Glutamatergic neuron (in vitro differentiated cells): ENCODE results near the gene TIPARP. TPM values are rescaled to one million over a fixed set of nuclear protein-coding genes. Genes with fewer than 3 reads are reported as not detected.

Experiments used
- DNase-seq: peaks from one replicate; pipeline ENCODE4 v3.0.0; 2022
- H3K27ac Mint-ChIP-seq: one replicate; pipeline ENCODE4 v1.8.0; 2020; ENCODE audit warnings: mild to moderate bottlenecking, mixed read lengths, inconsistent platforms; ENCODE audit not compliant: unreplicated experiment
- H3K27me3 Mint-ChIP-seq: one replicate; pipeline ENCODE4 v1.8.0; 2020; ENCODE audit warnings: mild to moderate bottlenecking, moderate library complexity, mixed read lengths, inconsistent platforms; ENCODE audit not compliant: unreplicated experiment
- H3K36me3 Mint-ChIP-seq: one replicate; pipeline ENCODE4 v1.8.0; 2020; ENCODE audit warnings: mild to moderate bottlenecking, mixed read lengths, inconsistent platforms; ENCODE audit not compliant: unreplicated experiment
- H3K4me1 Mint-ChIP-seq: one replicate; pipeline ENCODE4 v1.8.0; 2020; ENCODE audit warnings: mild to moderate bottlenecking, low read depth, mixed read lengths, inconsistent platforms; ENCODE audit not compliant: unreplicated experiment
- H3K4me3 Mint-ChIP-seq: one replicate; pipeline ENCODE4 v1.8.0; 2020; ENCODE audit warnings: mild to moderate bottlenecking, mixed read lengths, inconsistent platforms; ENCODE audit not compliant: unreplicated experiment
- H3K9me3 Mint-ChIP-seq: one replicate; pipeline ENCODE4 v1.8.0; 2020; ENCODE audit warnings: mild to moderate bottlenecking, moderate library complexity, mixed read lengths, inconsistent platforms; ENCODE audit not compliant: unreplicated experiment
- total RNA-seq: library from RNA; stranded (reverse); fragmentation: NEBNext Ultra II Directional; extraction: Animal tissue kit (Norgen Biotek cat#: 25700); gene quantifications from one replicate; pipeline ENCODE4 v1.2.1, GENCODE V29; 2021; ENCODE audit not compliant: unreplicated experiment
- TF ChIP-seq, protein P1 (sequence below): fragments of 200-600 bp; sonication (generic); IDR thresholded peaks from one replicate; pipeline ENCODE4 v1.5.0; 2021; ENCODE audit not compliant: partially characterized antibody, unreplicated experiment

The TIPARP gene
- total RNA-seq, 1 donor from 2014 or later = 9.5 TPM

DNA sequence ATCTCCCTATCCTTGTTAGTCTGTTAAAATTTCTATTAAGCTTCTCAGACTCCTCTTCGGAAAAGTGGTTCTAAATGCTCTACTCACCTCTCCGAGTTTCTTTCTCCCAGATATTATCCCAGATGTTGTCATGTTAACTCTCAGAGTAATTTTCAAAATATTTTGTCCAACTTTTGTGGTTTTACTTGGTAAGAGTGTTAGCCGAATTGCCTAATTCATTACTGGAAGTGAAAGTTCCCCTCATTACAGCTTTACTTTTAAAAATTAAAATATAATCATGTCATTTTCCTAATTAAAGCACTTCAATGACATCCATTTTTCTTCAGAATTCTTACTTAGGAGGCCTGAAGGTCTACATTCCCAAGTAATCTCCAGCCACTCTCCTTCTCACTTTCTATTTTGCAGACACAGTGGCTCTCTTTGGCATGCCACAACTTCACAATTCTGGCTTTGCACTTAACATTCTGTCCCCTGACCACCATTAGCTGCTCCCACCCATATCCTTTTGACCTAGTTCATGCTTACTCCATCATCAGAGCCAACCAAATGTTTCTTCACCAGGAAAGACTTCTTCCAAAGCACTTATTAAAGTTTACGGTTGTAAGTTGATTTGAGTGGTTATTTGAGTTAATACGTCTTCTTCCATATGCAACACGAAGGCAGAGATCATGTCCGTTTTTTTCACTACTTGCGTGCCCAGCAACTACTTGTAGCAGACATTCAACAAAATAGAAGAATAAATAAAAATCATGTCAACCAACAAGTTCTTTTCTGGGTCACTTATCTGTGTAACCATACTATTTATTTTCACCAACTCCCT lies 10.2 kb upstream of the TIPARP start:
- Mint-ChIP-seq H3K27me3 (peaks cover under 1% of the 10 kb centered on the region), H3K27ac (no peak overlapping the region), H3K9me3 (no peaks in the 10 kb centered on the region), H3K4me1 (no peaks in the 10 kb centered on the region), H3K4me3 (no peak overlapping the region), H3K36me3 (no peaks in the 10 kb centered on the region)
- TF ChIP-seq, protein P1, sequence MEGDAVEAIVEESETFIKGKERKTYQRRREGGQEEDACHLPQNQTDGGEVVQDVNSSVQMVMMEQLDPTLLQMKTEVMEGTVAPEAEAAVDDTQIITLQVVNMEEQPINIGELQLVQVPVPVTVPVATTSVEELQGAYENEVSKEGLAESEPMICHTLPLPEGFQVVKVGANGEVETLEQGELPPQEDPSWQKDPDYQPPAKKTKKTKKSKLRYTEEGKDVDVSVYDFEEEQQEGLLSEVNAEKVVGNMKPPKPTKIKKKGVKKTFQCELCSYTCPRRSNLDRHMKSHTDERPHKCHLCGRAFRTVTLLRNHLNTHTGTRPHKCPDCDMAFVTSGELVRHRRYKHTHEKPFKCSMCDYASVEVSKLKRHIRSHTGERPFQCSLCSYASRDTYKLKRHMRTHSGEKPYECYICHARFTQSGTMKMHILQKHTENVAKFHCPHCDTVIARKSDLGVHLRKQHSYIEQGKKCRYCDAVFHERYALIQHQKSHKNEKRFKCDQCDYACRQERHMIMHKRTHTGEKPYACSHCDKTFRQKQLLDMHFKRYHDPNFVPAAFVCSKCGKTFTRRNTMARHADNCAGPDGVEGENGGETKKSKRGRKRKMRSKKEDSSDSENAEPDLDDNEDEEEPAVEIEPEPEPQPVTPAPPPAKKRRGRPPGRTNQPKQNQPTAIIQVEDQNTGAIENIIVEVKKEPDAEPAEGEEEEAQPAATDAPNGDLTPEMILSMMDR = no peak
- no peak for DNase-seq

DNA sequence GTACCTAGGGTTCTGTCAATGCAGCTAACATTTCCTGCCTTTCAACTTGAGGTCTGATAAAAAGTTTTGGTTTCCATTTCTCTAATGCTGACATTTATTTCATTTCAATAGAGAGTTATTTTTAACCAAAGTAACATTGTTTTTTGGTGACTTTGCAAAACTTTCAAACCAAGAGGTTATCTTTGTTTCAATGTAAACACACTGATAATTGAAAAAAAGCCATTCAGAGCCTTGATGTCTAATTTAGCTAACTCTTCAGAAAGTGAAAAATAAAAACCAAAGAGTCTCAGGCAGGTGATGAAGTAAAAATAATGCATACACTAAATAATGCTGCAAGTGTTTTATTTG lies 9.6 kb upstream of the TIPARP start:
- Mint-ChIP-seq H3K4me3 (no peak overlapping the region), H3K9me3 (no peaks in the 10 kb centered on the region), H3K36me3 (no peaks in the 10 kb centered on the region), H3K27me3 (no peaks in the 10 kb centered on the region), H3K27ac (no peak overlapping the region), H3K4me1 (no peaks in the 10 kb centered on the region)
- no peak for DNase-seq
- TF ChIP-seq, protein P1 = no peak

DNA sequence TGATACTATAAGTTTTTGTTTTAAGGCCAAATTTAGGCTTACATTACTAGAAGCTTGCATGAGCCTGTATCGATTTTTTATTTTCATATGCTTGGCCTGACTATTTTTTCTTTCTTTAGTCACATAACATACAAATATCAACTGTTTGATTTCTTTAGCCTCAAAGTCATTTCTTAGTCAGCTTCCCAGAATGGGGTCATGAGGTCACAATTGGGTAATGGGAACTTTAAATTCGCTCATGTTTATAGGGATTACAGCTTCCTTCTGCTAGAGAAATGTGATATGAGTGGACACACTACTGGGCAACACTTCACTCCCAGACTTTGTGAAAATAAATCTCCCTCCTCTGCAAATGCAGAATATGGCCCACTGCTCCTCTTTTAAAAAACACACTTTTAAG lies 9.1 kb upstream of the TIPARP start:
- no peaks in the 10 kb centered on the region for H3K27me3 Mint-ChIP-seq
- no peak for DNase-seq
- H3K27ac Mint-ChIP-seq = no peak overlapping the region
- TF ChIP-seq, protein P1 = no peak
- no peaks in the 10 kb centered on the region for H3K36me3 Mint-ChIP-seq
- H3K9me3 Mint-ChIP-seq = no peaks in the 10 kb centered on the region
- H3K4me3 Mint-ChIP-seq = no peak overlapping the region
- H3K4me1 Mint-ChIP-seq = no peaks in the 10 kb centered on the region

DNA sequence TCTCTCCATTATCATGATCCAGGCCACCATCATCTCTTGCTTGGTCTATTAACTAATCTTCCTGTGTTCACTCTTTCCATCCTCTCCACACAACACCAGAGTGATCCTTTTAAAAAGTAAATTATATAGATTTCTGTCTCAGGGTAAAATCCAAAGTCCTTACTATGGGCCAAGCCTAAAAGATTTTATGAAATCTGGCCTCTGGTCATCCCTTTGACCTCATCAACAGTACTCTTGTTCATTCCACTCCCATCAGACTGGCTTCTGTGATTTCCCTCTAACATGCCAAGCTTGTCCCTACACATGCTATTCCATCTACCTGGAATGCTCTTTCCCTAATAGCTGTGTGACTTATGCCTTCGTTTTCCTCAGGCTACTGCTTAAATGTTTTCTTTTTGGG lies 8.3 kb upstream of the TIPARP start:
- no peak for DNase-seq
- no peak overlapping the region for H3K27ac Mint-ChIP-seq
- no peak overlapping the region for H3K4me3 Mint-ChIP-seq
- H3K36me3 Mint-ChIP-seq = no peaks in the 10 kb centered on the region
- H3K9me3 Mint-ChIP-seq = no peaks in the 10 kb centered on the region
- H3K4me1 Mint-ChIP-seq = no peaks in the 10 kb centered on the region
- H3K27me3 Mint-ChIP-seq = no peaks in the 10 kb centered on the region
- TF ChIP-seq, protein P1 = no peak

DNA sequence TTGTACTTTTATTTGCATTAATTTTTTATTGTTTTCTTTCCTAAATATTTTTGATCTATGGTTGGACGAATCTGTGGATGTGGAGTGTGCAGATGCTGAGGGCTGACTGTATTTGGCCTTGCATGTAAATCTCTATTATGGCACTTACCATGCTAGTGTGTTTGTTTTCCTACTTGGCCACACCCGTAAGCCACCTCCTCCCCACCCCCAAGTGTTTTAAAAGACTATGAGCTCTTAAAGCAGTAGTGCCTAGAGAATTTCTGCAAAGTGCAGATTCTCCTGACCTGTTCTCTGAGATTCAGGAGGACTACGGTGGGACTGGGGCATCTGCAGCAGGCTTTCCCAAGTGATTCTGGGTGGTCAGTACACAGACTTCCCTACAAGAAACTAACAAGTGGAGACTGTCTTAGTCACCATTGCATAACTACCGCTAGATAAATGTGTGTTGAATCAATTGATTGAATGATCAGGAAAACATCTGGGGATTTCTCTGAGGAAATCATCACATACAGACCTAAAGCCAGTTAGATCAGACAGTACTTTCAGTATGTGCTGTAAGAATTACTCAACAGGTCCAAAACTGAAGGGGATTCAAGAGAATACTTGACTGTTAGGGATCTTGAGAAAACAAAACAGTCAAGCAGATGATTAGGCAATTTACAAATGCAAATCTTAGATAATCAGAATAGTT lies 6.2 kb upstream of the TIPARP start:
- H3K4me3 Mint-ChIP-seq = no peak overlapping the region
- no peak overlapping the region for H3K27ac Mint-ChIP-seq
- DNase-seq = no peak
- TF ChIP-seq, protein P1 = no peak
- H3K36me3 Mint-ChIP-seq = no peaks in the 10 kb centered on the region
- no peaks in the 10 kb centered on the region for H3K27me3 Mint-ChIP-seq
- no peaks in the 10 kb centered on the region for H3K9me3 Mint-ChIP-seq
- H3K4me1 Mint-ChIP-seq = no peaks in the 10 kb centered on the region
